Measurements from ENCODE around the gene FXR2. TPM values are rescaled to one million over a fixed set of nuclear protein-coding genes. Genes with fewer than 3 reads are reported as not detected.
A peak's percentile ranks its signal among the peaks of the same experiment; 100 is the strongest.

Gene FXR2
- total and polyA plus RNA-seq, 2 experiments from 2014 or later, result 10.9 to 24.4 TPM

DNA sequence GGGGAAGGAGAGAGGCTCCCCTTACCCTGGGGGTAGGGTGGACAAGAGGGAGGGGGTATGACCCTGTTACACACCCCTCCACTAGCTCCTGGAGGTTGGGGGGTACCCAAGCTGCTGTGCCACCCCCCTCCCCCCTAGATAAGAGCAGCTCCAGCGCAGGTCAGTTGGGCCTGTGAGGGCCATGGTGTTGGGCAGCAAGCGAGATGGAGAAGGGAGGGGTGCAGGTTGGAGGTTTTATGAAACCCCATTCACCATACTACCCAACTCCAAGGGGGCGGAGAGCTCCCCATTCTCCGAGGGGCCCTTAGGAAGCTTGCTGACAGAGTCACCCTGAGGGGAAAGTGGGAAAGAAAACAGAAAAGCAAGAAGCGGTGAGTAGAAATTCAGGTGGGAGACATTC lies 23.1 kb downstream of the FXR2 start:
- H3K79me2 ChIP-seq (replicated peaks; ENCODE audit: insufficient read depth), result no peaks in the 10 kb centered on the region
- peaks cover 33% of the 10 kb centered on the region for H3F3A ChIP-seq (replicated peaks; ENCODE audit: low read depth)
- H3K9me2 ChIP-seq (ENCODE audit: insufficient read depth), result no peaks in the 10 kb centered on the region
- no peak overlapping the region for H3K4me3 ChIP-seq
- peaks cover 32% of the 10 kb centered on the region for H3K36me3 ChIP-seq (ENCODE audit: insufficient read depth)
- peak overlapping the region; percentile 51; the same call in 1 of the 3 replicates for H3K4me3 Mint-ChIP-seq
- ATAC-seq, result no peak
- H3K27me3 Mint-ChIP-seq (ENCODE audit: insufficient read depth, low read depth, poor library complexity), result peaks cover 16% of the 10 kb centered on the region
- H3K27ac Mint-ChIP-seq, result peak overlapping the region; percentile 96
- peaks cover 69% of the 10 kb centered on the region for H3K36me3 Mint-ChIP-seq (ENCODE audit: low read depth)
- peaks cover 14% of the 10 kb centered on the region for H3K4me1 ChIP-seq (ENCODE audit: insufficient read depth)
- H3K4me1 Mint-ChIP-seq, result peaks cover 35% of the 10 kb centered on the region
- H3K27ac ChIP-seq (ENCODE audit: low read depth), result peak overlapping the region; percentile 97
- TF ChIP-seq ZNF331 (CRISPR knock-in tag; IDR thresholded peaks at IDR 0.05; ENCODE audit: low read depth) (no peak), JUNB (IDR thresholded peaks at IDR 0.05; ENCODE audit: unreplicated experiment) (no peak), NANOG (IDR thresholded peaks at IDR 0.05; ENCODE audit: borderline replicate concordance) (no peak), POLR2AphosphoS5 (IDR thresholded peaks at IDR 0.05; ENCODE audit: low read depth) (no peak), CREB1 (CRISPR knock-in tag; IDR thresholded peaks at IDR 0.05; ENCODE audit: low read depth) (no peak), ZNF114 (CRISPR knock-in tag; IDR thresholded peaks at IDR 0.05) (no peak), EZH2 (IDR thresholded peaks at IDR 0.05; ENCODE audit: low read depth, unreplicated experiment) (no peak), EZH2phosphoT487 (IDR thresholded peaks at IDR 0.05; ENCODE audit: unreplicated experiment) (no peak)
- TF ChIP-seq, protein P1, sequence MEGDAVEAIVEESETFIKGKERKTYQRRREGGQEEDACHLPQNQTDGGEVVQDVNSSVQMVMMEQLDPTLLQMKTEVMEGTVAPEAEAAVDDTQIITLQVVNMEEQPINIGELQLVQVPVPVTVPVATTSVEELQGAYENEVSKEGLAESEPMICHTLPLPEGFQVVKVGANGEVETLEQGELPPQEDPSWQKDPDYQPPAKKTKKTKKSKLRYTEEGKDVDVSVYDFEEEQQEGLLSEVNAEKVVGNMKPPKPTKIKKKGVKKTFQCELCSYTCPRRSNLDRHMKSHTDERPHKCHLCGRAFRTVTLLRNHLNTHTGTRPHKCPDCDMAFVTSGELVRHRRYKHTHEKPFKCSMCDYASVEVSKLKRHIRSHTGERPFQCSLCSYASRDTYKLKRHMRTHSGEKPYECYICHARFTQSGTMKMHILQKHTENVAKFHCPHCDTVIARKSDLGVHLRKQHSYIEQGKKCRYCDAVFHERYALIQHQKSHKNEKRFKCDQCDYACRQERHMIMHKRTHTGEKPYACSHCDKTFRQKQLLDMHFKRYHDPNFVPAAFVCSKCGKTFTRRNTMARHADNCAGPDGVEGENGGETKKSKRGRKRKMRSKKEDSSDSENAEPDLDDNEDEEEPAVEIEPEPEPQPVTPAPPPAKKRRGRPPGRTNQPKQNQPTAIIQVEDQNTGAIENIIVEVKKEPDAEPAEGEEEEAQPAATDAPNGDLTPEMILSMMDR (conservative IDR thresholded peaks at IDR 0.05; ENCODE audit: low read depth in 2 of 2), result no peak
- TF ChIP-seq, protein P2, sequence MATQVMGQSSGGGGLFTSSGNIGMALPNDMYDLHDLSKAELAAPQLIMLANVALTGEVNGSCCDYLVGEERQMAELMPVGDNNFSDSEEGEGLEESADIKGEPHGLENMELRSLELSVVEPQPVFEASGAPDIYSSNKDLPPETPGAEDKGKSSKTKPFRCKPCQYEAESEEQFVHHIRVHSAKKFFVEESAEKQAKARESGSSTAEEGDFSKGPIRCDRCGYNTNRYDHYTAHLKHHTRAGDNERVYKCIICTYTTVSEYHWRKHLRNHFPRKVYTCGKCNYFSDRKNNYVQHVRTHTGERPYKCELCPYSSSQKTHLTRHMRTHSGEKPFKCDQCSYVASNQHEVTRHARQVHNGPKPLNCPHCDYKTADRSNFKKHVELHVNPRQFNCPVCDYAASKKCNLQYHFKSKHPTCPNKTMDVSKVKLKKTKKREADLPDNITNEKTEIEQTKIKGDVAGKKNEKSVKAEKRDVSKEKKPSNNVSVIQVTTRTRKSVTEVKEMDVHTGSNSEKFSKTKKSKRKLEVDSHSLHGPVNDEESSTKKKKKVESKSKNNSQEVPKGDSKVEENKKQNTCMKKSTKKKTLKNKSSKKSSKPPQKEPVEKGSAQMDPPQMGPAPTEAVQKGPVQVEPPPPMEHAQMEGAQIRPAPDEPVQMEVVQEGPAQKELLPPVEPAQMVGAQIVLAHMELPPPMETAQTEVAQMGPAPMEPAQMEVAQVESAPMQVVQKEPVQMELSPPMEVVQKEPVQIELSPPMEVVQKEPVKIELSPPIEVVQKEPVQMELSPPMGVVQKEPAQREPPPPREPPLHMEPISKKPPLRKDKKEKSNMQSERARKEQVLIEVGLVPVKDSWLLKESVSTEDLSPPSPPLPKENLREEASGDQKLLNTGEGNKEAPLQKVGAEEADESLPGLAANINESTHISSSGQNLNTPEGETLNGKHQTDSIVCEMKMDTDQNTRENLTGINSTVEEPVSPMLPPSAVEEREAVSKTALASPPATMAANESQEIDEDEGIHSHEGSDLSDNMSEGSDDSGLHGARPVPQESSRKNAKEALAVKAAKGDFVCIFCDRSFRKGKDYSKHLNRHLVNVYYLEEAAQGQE (IDR thresholded peaks at IDR 0.05; ENCODE audit: unreplicated experiment), result no peak
- TF ChIP-seq, protein P3, sequence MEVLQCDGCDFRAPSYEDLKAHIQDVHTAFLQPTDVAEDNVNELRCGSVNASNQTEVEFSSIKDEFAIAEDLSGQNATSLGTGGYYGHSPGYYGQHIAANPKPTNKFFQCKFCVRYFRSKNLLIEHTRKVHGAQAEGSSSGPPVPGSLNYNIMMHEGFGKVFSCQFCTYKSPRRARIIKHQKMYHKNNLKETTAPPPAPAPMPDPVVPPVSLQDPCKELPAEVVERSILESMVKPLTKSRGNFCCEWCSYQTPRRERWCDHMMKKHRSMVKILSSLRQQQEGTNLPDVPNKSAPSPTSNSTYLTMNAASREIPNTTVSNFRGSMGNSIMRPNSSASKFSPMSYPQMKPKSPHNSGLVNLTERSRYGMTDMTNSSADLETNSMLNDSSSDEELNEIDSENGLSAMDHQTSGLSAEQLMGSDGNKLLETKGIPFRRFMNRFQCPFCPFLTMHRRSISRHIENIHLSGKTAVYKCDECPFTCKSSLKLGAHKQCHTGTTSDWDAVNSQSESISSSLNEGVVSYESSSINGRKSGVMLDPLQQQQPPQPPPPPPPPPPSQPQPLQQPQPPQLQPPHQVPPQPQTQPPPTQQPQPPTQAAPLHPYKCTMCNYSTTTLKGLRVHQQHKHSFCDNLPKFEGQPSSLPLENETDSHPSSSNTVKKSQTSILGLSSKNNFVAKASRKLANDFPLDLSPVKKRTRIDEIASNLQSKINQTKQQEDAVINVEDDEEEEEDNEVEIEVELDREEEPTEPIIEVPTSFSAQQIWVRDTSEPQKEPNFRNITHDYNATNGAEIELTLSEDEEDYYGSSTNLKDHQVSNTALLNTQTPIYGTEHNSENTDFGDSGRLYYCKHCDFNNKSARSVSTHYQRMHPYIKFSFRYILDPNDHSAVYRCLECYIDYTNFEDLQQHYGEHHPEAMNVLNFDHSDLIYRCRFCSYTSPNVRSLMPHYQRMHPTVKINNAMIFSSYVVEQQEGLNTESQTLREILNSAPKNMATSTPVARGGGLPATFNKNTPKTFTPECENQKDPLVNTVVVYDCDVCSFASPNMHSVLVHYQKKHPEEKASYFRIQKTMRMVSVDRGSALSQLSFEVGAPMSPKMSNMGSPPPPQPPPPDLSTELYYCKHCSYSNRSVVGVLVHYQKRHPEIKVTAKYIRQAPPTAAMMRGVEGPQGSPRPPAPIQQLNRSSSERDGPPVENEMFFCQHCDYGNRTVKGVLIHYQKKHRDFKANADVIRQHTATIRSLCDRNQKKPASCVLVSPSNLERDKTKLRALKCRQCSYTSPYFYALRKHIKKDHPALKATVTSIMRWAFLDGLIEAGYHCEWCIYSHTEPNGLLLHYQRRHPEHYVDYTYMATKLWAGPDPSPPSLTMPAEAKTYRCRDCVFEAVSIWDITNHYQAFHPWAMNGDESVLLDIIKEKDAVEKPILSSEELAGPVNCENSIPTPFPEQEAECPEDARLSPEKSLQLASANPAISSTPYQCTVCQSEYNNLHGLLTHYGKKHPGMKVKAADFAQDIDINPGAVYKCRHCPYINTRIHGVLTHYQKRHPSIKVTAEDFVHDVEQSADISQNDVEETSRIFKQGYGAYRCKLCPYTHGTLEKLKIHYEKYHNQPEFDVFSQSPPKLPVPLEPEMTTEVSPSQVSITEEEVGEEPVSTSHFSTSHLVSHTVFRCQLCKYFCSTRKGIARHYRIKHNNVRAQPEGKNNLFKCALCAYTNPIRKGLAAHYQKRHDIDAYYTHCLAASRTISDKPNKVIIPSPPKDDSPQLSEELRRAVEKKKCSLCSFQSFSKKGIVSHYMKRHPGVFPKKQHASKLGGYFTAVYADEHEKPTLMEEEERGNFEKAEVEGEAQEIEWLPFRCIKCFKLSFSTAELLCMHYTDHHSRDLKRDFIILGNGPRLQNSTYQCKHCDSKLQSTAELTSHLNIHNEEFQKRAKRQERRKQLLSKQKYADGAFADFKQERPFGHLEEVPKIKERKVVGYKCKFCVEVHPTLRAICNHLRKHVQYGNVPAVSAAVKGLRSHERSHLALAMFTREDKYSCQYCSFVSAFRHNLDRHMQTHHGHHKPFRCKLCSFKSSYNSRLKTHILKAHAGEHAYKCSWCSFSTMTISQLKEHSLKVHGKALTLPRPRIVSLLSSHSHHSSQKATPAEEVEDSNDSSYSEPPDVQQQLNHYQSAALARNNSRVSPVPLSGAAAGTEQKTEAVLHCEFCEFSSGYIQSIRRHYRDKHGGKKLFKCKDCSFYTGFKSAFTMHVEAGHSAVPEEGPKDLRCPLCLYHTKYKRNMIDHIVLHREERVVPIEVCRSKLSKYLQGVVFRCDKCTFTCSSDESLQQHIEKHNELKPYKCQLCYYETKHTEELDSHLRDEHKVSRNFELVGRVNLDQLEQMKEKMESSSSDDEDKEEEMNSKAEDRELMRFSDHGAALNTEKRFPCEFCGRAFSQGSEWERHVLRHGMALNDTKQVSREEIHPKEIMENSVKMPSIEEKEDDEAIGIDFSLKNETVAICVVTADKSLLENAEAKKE (CRISPR knock-in tag; IDR thresholded peaks at IDR 0.05), result no peak
- no peak overlapping the region for H2AFZ ChIP-seq
- no peak for DNase-seq (ENCODE audit: low spot score)
- peak overlapping the region; percentile 71; the same call in 1 of the 2 replicates for H3K4me2 ChIP-seq
- H4K20me1 ChIP-seq (replicated peaks; ENCODE audit: insufficient read depth), result no peaks in the 10 kb centered on the region; the same call in 1 of the 2 replicates
- H3K27me3 ChIP-seq (ENCODE audit: insufficient read depth), result no peaks in the 10 kb centered on the region
- H3K9me3 Mint-ChIP-seq, result no peaks in the 10 kb centered on the region
